ENCODE data around the gene GALNT15. TPM values are rescaled to one million over a fixed set of nuclear protein-coding genes. Genes with fewer than 3 reads are reported as not detected.

GALNT15 gene
- total RNA-seq, 1 donor from 2014 or later, result 0.95 TPM

DNA sequence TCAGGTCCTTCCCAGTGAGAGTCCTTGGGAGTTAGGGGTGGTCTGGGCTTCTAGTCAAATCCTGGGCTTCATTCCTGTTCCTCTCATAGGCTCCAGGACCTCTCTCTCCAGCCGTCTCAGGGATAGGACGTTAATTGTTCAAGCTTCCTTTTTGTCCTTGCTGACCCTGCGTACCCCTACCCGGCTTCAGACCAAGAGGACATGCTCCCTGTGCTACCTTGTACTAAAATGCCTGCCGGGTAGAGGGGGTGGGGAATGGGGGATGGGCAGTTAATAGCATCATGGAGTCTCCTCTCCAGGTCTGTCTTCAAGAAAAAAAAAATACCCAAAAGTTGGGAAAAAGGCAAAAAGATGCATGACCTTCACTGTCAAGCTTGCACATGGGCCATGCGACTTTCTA lies 36.5 kb upstream of the GALNT15 start:
- Mint-ChIP-seq H3K27me3 (ENCODE audit: low read depth, unreplicated experiment) (no peaks in the 10 kb centered on the region), H3K4me1 (ENCODE audit: low read depth, unreplicated experiment) (peaks cover 24% of the 10 kb centered on the region), H3K27ac (ENCODE audit: unreplicated experiment) (no peak overlapping the region), H3K9me3 (ENCODE audit: unreplicated experiment) (peaks cover 12% of the 10 kb centered on the region), H3K4me3 (ENCODE audit: unreplicated experiment) (no peak overlapping the region), H3K36me3 (ENCODE audit: low read depth, unreplicated experiment) (peaks cover 2% of the 10 kb centered on the region)
- H3K4me3 ChIP-seq (ENCODE audit: insufficient read depth, low read depth, low read length), result no peak overlapping the region
- H3K4me2 ChIP-seq (ENCODE audit: low read length), result no peak overlapping the region
- no peaks in the 10 kb centered on the region for H4K20me1 ChIP-seq (ENCODE audit: insufficient read depth, low read length)
- TF ChIP-seq, protein P1, sequence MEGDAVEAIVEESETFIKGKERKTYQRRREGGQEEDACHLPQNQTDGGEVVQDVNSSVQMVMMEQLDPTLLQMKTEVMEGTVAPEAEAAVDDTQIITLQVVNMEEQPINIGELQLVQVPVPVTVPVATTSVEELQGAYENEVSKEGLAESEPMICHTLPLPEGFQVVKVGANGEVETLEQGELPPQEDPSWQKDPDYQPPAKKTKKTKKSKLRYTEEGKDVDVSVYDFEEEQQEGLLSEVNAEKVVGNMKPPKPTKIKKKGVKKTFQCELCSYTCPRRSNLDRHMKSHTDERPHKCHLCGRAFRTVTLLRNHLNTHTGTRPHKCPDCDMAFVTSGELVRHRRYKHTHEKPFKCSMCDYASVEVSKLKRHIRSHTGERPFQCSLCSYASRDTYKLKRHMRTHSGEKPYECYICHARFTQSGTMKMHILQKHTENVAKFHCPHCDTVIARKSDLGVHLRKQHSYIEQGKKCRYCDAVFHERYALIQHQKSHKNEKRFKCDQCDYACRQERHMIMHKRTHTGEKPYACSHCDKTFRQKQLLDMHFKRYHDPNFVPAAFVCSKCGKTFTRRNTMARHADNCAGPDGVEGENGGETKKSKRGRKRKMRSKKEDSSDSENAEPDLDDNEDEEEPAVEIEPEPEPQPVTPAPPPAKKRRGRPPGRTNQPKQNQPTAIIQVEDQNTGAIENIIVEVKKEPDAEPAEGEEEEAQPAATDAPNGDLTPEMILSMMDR (IDR thresholded peaks at IDR 0.05; ENCODE audit: insufficient read depth, low read depth, low read length), result no peak
- TF ChIP-seq EZH2 (IDR thresholded peaks at IDR 0.05; ENCODE audit: insufficient read depth, low read length), result no peak
- no peak for FAIRE-seq
- no peaks in the 10 kb centered on the region for H3K79me2 ChIP-seq (ENCODE audit: insufficient read depth, low read length)
- no peak overlapping the region for H3K9ac ChIP-seq (ENCODE audit: low read length)
- no peaks in the 10 kb centered on the region for H3K27me3 ChIP-seq (ENCODE audit: insufficient read depth, low read length)
- no peaks in the 10 kb centered on the region for H3K36me3 ChIP-seq (ENCODE audit: insufficient read depth, low read length)
- peaks cover 3% of the 10 kb centered on the region for H3K9me3 ChIP-seq (ENCODE audit: insufficient read depth, low read depth, low read length)
- DNase-seq (ENCODE audit: low read depth), result no peak
- H3K27ac ChIP-seq (ENCODE audit: low read depth, low read length), result no peak overlapping the region
- H2AFZ ChIP-seq (ENCODE audit: low read depth, low read length), result no peak overlapping the region
- peaks cover 22% of the 10 kb centered on the region for H3K4me1 ChIP-seq (ENCODE audit: insufficient read depth, low read length)

DNA sequence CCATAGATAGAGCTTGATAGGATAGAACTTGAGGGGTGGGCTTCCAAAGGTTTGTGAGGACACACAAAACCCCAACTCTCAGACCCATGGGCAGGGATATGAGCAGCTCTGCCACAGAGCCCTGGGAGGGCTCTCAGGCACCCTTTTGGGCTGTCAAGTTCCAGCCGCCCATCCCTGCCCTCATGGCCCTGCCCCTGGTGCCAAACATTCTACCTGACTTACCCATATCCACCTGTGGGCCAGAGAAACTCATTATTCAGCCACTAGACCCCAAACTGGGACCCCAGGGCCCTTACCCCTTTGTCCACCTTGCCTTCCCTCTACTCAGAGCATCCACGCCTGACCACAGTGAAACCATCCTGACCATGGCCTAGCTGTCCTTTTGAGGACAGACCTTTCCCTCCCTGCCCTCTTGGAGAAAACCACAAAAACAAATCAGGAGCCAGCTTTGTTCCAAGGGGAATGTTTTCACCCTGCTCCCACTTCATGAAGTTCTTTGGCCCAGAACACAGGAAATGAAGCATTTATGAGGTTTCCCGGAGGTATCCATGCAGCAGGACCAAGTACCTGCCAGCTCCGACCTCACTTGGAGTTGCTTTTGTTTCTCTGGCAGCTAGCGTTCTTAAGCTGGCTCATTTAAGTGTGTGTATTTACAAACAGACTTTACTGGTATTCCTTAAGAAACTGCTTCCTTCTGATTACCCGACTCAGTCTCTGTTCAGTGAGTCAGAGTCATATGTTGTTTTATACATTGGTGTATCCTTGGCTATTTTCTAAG lies 34.2 kb upstream of the GALNT15 start:
- TF ChIP-seq, protein P1 (IDR thresholded peaks at IDR 0.05; ENCODE audit: insufficient read depth, low read depth, low read length), result no peak
- TF ChIP-seq EZH2 (IDR thresholded peaks at IDR 0.05; ENCODE audit: insufficient read depth, low read length), result no peak
- DNase-seq (ENCODE audit: low read depth) (peak; percentile 97), FAIRE-seq (no peak)
- Histone ChIP-seq H3K9me3 (ENCODE audit: insufficient read depth, low read depth, low read length) (peaks cover 3% of the 10 kb centered on the region), H3K4me1 (ENCODE audit: insufficient read depth, low read length) (peaks cover 22% of the 10 kb centered on the region), H3K36me3 (ENCODE audit: insufficient read depth, low read length) (no peaks in the 10 kb centered on the region), H4K20me1 (ENCODE audit: insufficient read depth, low read length) (no peaks in the 10 kb centered on the region), H3K79me2 (ENCODE audit: insufficient read depth, low read length) (no peaks in the 10 kb centered on the region), H3K9ac (ENCODE audit: low read length) (peak overlapping the region; percentile 56), H3K27me3 (ENCODE audit: insufficient read depth, low read length) (no peaks in the 10 kb centered on the region), H3K27ac (ENCODE audit: low read depth, low read length) (peak overlapping the region; percentile 61), H2AFZ (ENCODE audit: low read depth, low read length) (peak overlapping the region; percentile 76), H3K4me2 (ENCODE audit: low read length) (peak overlapping the region; percentile 74), H3K4me3 (ENCODE audit: insufficient read depth, low read depth, low read length) (no peak overlapping the region)
- Mint-ChIP-seq H3K27me3 (ENCODE audit: low read depth, unreplicated experiment) (peaks cover 2% of the 10 kb centered on the region), H3K4me3 (ENCODE audit: unreplicated experiment) (no peak overlapping the region), H3K9me3 (ENCODE audit: unreplicated experiment) (peaks cover 20% of the 10 kb centered on the region), H3K4me1 (ENCODE audit: low read depth, unreplicated experiment) (peaks cover 24% of the 10 kb centered on the region), H3K36me3 (ENCODE audit: low read depth, unreplicated experiment) (peaks cover 2% of the 10 kb centered on the region), H3K27ac (ENCODE audit: unreplicated experiment) (peak overlapping the region; percentile 78)

DNA sequence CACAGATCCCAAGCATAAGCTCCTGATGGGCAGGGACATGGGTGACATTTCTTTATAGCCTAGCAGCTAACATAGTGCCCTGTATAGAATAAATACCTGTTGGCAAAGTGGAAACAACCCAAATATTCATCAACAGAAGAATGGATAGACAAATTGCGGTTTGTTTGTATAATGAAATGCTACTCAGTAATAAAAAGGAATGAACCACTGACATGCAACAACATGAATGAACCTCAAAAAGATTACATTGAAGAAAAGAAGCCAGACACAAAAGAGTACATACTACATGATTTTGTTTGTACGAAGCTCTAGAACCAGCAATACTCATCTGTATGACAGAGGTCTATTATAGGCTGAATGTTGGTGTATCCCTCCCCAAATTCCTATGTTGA lies 33.6 kb upstream of the GALNT15 start:
- no peaks in the 10 kb centered on the region for H3K36me3 ChIP-seq (ENCODE audit: insufficient read depth, low read length)
- H3K9ac ChIP-seq (ENCODE audit: low read length), result peak overlapping the region; percentile 56
- H3K79me2 ChIP-seq (ENCODE audit: insufficient read depth, low read length), result no peaks in the 10 kb centered on the region
- no peak overlapping the region for H3K4me3 ChIP-seq (ENCODE audit: insufficient read depth, low read depth, low read length)
- peaks cover 3% of the 10 kb centered on the region for H3K9me3 ChIP-seq (ENCODE audit: insufficient read depth, low read depth, low read length)
- H3K27me3 ChIP-seq (ENCODE audit: insufficient read depth, low read length), result no peaks in the 10 kb centered on the region
- Mint-ChIP-seq H3K4me3 (ENCODE audit: unreplicated experiment) (no peak overlapping the region), H3K27ac (ENCODE audit: unreplicated experiment) (no peak overlapping the region), H3K4me1 (ENCODE audit: low read depth, unreplicated experiment) (peaks cover 24% of the 10 kb centered on the region), H3K9me3 (ENCODE audit: unreplicated experiment) (peaks cover 20% of the 10 kb centered on the region), H3K36me3 (ENCODE audit: low read depth, unreplicated experiment) (peaks cover 2% of the 10 kb centered on the region), H3K27me3 (ENCODE audit: low read depth, unreplicated experiment) (peaks cover 2% of the 10 kb centered on the region)
- DNase-seq (ENCODE audit: low read depth) (no peak), FAIRE-seq (no peak)
- H2AFZ ChIP-seq (ENCODE audit: low read depth, low read length), result peak overlapping the region; percentile 76
- H3K4me2 ChIP-seq (ENCODE audit: low read length), result peak overlapping the region; percentile 74
- peaks cover 19% of the 10 kb centered on the region for H3K4me1 ChIP-seq (ENCODE audit: insufficient read depth, low read length)
- no peak for TF ChIP-seq EZH2 (IDR thresholded peaks at IDR 0.05; ENCODE audit: insufficient read depth, low read length)
- TF ChIP-seq, protein P1 (IDR thresholded peaks at IDR 0.05; ENCODE audit: insufficient read depth, low read depth, low read length), result no peak
- no peaks in the 10 kb centered on the region for H4K20me1 ChIP-seq (ENCODE audit: insufficient read depth, low read length)
- H3K27ac ChIP-seq (ENCODE audit: low read depth, low read length), result peak overlapping the region; percentile 61

Measured in astrocyte (in vitro differentiated cells and primary cell).